Neuronal stem cell (in vitro differentiated cells): ENCODE results near the gene MBOAT7.

ENCODE experiments used
- DNase-seq: peaks from one replicate; pipeline ENCODE4 v3.0.0-alpha.2; 2013; ENCODE audit warnings: low spot score
- H2AFZ ChIP-seq: one replicate; pipeline ENCODE4 v1.6.1; 2013; ENCODE audit warnings: mild to moderate bottlenecking, low read length, inconsistent platforms
- H2AK5ac ChIP-seq: 2 replicates; pipeline ENCODE4 v1.6.1; 2013; ENCODE audit warnings: low read depth, mild to moderate bottlenecking, inconsistent platforms, low read length, moderate library complexity, mixed read lengths
- H2BK120ac ChIP-seq: 2 replicates; pipeline ENCODE4 v1.6.1; 2013; ENCODE audit warnings: low read depth, mild to moderate bottlenecking, inconsistent platforms, low read length, moderate library complexity, mixed read lengths
- H2BK12ac ChIP-seq: one replicate; pipeline ENCODE4 v1.6.1; 2013; ENCODE audit warnings: low read length, inconsistent platforms
- H2BK15ac ChIP-seq: 2 replicates; pipeline ENCODE4 v1.6.1; 2013; ENCODE audit warnings: mild to moderate bottlenecking, low read length, inconsistent platforms, mixed read lengths
- H2BK5ac ChIP-seq: one replicate; pipeline ENCODE4 v1.6.1; 2013; ENCODE audit warnings: inconsistent platforms, mild to moderate bottlenecking, low read length, moderate library complexity
- H3K14ac ChIP-seq: one replicate; pipeline ENCODE4 v1.6.1; 2013; ENCODE audit warnings: low read length, inconsistent platforms
- H3K18ac ChIP-seq: 2 replicates; pipeline ENCODE4 v1.6.1; 2013; ENCODE audit warnings: low read length, inconsistent platforms
- H3K23ac ChIP-seq: 2 replicates; pipeline ENCODE4 v1.6.1; 2013; ENCODE audit warnings: low read depth, mild to moderate bottlenecking, mixed read lengths, low read length, inconsistent platforms; ENCODE audit not compliant: poor library complexity
- H3K27ac ChIP-seq: replicated peaks from 3 replicates; pipeline ENCODE4 v1.5.1; 2013; ENCODE audit warnings: low read length, inconsistent platforms
- H3K27me3 ChIP-seq, 3 experiments: 2 replicates each; pipeline ENCODE4 v1.6.1; 2013; ENCODE audit warnings: low read length in 3 of 3, mild to moderate bottlenecking in 2 of 3, inconsistent platforms in 1 of 3, low read depth in 1 of 3, mixed read lengths in 1 of 3, moderate library complexity in 1 of 3; ENCODE audit not compliant: control insufficient read depth in 3 of 3, insufficient read depth in 3 of 3
- H3K36me3 ChIP-seq, 2 donors: replicated peaks in 1 of 2; 2 replicates each; pipeline ENCODE4 v1.6.1; 2013; ENCODE audit warnings: low read length in 2 of 2; ENCODE audit not compliant: control insufficient read depth in 2 of 2, insufficient read depth in 2 of 2
- H3K4ac ChIP-seq: 2 replicates; pipeline ENCODE4 v1.6.1; 2013; ENCODE audit warnings: inconsistent platforms, mild to moderate bottlenecking, low read length, moderate library complexity
- H3K4me1 ChIP-seq, 2 donors: 1 replicate in 1 of 2; 2 replicates in 1 of 2; pipeline ENCODE4 v1.6.1; 2013; ENCODE audit warnings: low read length in 2 of 2, low read depth in 1 of 2; ENCODE audit not compliant: control insufficient read depth in 2 of 2, insufficient read depth in 1 of 2
- H3K4me2 ChIP-seq: one replicate; pipeline ENCODE4 v1.6.1; 2013; ENCODE audit warnings: mild to moderate bottlenecking, low read length, inconsistent platforms; ENCODE audit not compliant: insufficient read depth, poor library complexity, severe bottlenecking
- H3K4me3 ChIP-seq, 2 donors: 2 replicates each; pipeline ENCODE4 v1.5.1; 2013; ENCODE audit warnings: low read length in 2 of 2, mild to moderate bottlenecking in 2 of 2, inconsistent platforms in 1 of 2, moderate library complexity in 1 of 2
- H3K79me1 ChIP-seq: one replicate; pipeline ENCODE4 v1.6.1; 2013; ENCODE audit warnings: low read depth, mild to moderate bottlenecking, inconsistent platforms, low read length, moderate library complexity
- H3K9ac ChIP-seq: one replicate; pipeline ENCODE4 v1.6.1; 2013; ENCODE audit warnings: mild to moderate bottlenecking, low read depth, low read length, inconsistent platforms; ENCODE audit not compliant: poor library complexity
- H3K9me3 ChIP-seq, 2 donors: replicated peaks in 1 of 2; 2 replicates each; pipeline versions ENCODE3 to v1.6.1; 2013; ENCODE audit warnings: low read length in 2 of 2, mild to moderate bottlenecking in 2 of 2, inconsistent platforms in 1 of 2, low read depth in 1 of 2, mixed read lengths in 1 of 2, moderate library complexity in 1 of 2; ENCODE audit not compliant: control insufficient read depth in 2 of 2, insufficient read depth in 1 of 2
- H4K8ac ChIP-seq: one replicate; pipeline ENCODE4 v1.6.1; 2013; ENCODE audit warnings: low read depth, mild to moderate bottlenecking, inconsistent platforms, low read length, moderate library complexity
- H4K91ac ChIP-seq: one replicate; pipeline ENCODE4 v1.6.1; 2013; ENCODE audit warnings: low read length, low read depth, mild to moderate bottlenecking, inconsistent platforms; ENCODE audit not compliant: poor library complexity
- WGBS, 2 donors: extraction: QIAGEN DNeasy Blood & Tissue Kit; methylation state at CpG; one replicate each; pipeline ENCODE4 v1.1.7; 2013; ENCODE audit warnings: missing lambda C conversion rate in 2 of 2, mixed read lengths in 1 of 2; ENCODE audit not compliant: insufficient read length in 2 of 2, insufficient replicate concordance in 1 of 2; ENCODE audit errors: extremely low coverage in 2 of 2; 5-methylcytosine and 5-hydroxymethylcytosine counted together

Gene MBOAT7

DNA sequence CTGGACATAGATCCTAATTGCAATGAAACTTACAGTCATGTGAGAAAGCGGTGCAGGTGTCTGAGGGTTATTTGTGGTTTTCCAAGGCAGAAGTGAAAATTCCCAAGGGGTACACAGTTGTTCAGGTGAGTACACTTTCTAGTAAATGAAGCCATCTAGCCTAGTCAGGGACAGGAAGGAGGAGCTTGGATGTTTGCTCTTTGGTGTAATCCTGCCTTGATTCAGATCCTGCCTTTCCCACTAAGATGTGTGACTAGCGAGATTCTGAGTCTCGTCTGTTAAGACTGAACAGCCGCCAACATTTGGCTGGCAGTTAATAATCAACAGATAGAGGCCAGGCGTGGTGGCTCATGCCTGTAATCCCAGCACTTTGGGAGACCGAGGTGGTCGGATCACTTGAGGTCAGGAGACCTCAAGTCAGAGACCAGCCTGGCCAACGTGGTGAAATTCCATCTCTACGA, 13.8 kb upstream of the MBOAT7 start:
- H2AK5ac ChIP-seq = no peak overlapping the region
- no peak overlapping the region for H3K4me2 ChIP-seq
- H2BK15ac ChIP-seq = no peak overlapping the region
- no peak overlapping the region for H4K8ac ChIP-seq
- H3K79me1 ChIP-seq = peaks cover 17% of the 10 kb centered on the region
- H2BK12ac ChIP-seq = no peak overlapping the region
- H3K4ac ChIP-seq = no peak overlapping the region
- no peak overlapping the region for H3K18ac ChIP-seq
- H3K27me3 ChIP-seq = no peaks in the 10 kb centered on the region
- H3K4me1 ChIP-seq = peaks cover 19 to 20% of the 10 kb centered on the region in 2 donors
- no peaks in the 10 kb centered on the region for H3K9me3 ChIP-seq
- H2BK120ac ChIP-seq = no peak overlapping the region
- H3K36me3 ChIP-seq = peaks cover 59 to 75% of the 10 kb centered on the region in 2 donors
- H3K14ac ChIP-seq = no peak overlapping the region
- no peak for DNase-seq
- H4K91ac ChIP-seq = no peak overlapping the region
- WGBS, 2 donors = no CpG with 5 or more reads among the region's 9 CpGs
- no peak overlapping the region for H3K27ac ChIP-seq
- H2BK5ac ChIP-seq = no peak overlapping the region
- H3K9ac ChIP-seq = peak overlapping the region; percentile 2
- H3K4me3 ChIP-seq = no peak overlapping the region
- H3K23ac ChIP-seq = no peak overlapping the region
- H2AFZ ChIP-seq = no peak overlapping the region

DNA sequence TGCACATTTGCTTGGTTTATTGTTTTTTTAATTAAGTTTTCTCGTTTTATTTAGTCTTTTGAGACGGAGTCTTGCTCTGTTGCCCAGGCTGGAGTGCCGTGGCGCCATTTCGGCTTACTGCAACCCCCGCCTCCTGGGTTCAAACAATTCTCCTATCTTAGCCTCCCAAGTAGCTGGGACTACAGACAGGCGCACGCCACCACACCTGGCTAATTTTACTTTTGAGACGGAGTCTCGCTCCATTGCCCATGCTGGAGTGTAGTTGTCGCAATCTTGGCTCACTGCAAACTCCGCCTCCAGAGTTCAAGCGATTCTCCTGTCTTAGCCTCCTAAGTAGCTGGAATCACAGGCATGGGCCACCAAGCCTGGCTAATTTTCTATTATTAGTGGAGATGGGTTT, 12.6 kb upstream of the MBOAT7 start:
- Histone ChIP-seq H3K4ac (no peak overlapping the region), H3K18ac (no peak overlapping the region), H3K14ac (no peak overlapping the region), H3K27me3 (no peaks in the 10 kb centered on the region), H2AK5ac (no peak overlapping the region), H2BK12ac (no peak overlapping the region), H3K23ac (no peak overlapping the region), H3K79me1 (peaks cover 14% of the 10 kb centered on the region), H3K4me1 (peaks cover 19 to 20% of the 10 kb centered on the region in 2 donors), H4K8ac (no peak overlapping the region), H4K91ac (no peak overlapping the region), H2BK5ac (no peak overlapping the region), H2BK120ac (no peak overlapping the region), H2AFZ (no peak overlapping the region), H3K9me3 (no peaks in the 10 kb centered on the region), H3K4me3 (peak overlapping the region in 1 of 2 donors; percentile 72), H3K4me2 (no peak overlapping the region), H3K9ac (no peak overlapping the region), H2BK15ac (no peak overlapping the region), H3K27ac (no peak overlapping the region), H3K36me3 (peaks cover 50 to 71% of the 10 kb centered on the region in 2 donors)
- no CpG with 5 or more reads among the region's 13 CpGs for WGBS, 2 donors
- no peak for DNase-seq

DNA sequence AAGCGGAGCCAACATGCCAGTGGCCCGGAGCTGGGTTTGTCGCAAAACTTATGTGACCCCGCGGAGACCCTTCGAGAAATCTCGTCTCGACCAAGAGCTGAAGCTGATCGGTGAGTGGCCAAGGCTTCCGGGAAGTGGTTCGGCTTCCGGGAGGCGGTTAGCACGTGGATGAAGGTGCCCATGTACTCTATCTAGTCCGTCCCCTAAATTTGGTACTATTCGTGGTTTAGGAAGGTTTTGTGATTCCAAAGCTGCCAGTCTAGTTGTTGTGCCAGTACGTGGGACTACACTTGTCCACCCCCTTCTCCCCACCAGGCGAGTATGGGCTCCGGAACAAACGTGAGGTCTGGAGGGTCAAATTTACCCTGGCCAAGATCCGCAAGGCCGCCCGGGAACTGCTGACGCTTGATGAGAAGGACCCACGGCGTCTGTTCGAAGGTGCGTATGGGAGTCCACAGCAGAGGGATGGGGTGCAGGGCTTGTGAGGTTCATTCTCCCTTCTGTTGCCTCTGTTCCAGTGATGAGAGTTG, 11.9 kb upstream of the MBOAT7 start:
- Histone ChIP-seq H3K9ac (peak overlapping the region; percentile 89), H3K18ac (peak overlapping the region; percentile 33), H3K27ac (no peak overlapping the region), H2BK12ac (no peak overlapping the region), H3K79me1 (peaks cover 8% of the 10 kb centered on the region), H3K4me1 (peaks cover 18 to 19% of the 10 kb centered on the region in 2 donors), H3K14ac (no peak overlapping the region), H3K4me3 (peak overlapping the region; percentile 72 to 94), H4K91ac (no peak overlapping the region), H2BK15ac (no peak overlapping the region), H3K36me3 (peaks cover 42 to 69% of the 10 kb centered on the region in 2 donors), H4K8ac (no peak overlapping the region), H3K27me3 (no peaks in the 10 kb centered on the region), H2AFZ (peak overlapping the region; percentile 87), H3K23ac (peak overlapping the region; percentile 76), H3K9me3 (no peaks in the 10 kb centered on the region), H2AK5ac (no peak overlapping the region), H2BK120ac (no peak overlapping the region), H3K4ac (no peak overlapping the region), H2BK5ac (no peak overlapping the region), H3K4me2 (peak overlapping the region; percentile 72)
- no CpG with 5 or more reads among the region's 28 CpGs for WGBS, 2 donors
- no peak for DNase-seq

DNA sequence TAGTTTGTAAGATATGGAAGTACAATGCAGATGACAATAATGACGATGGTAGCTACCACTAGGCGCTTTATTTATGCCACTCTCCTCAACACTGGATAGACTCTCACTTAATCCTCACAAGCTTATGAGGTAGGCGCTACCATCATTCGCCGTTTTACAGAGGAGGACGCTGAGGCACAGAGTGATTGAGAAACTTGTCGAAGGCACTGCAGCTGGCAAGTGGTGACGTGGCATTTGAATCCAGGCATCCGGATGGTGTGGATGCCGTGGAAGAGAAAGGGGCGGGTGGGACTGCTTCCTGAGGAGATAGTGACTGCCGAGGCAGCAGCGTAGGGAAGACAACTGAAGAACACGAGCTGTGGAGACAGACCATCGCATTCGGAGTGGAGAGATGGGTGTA, 10.0 kb upstream of the MBOAT7 start:
- H3K14ac ChIP-seq = no peak overlapping the region
- no peak overlapping the region for H3K18ac ChIP-seq
- no peak overlapping the region for H3K4ac ChIP-seq
- H3K9me3 ChIP-seq = no peaks in the 10 kb centered on the region
- no peak overlapping the region for H3K23ac ChIP-seq
- DNase-seq = no peak
- no peak overlapping the region for H2AK5ac ChIP-seq
- H2BK120ac ChIP-seq = no peak overlapping the region
- H4K8ac ChIP-seq = no peak overlapping the region
- H3K9ac ChIP-seq = no peak overlapping the region
- H2BK15ac ChIP-seq = no peak overlapping the region
- no peak overlapping the region for H2AFZ ChIP-seq
- no peak overlapping the region for H3K4me2 ChIP-seq
- H3K79me1 ChIP-seq = peaks cover 5% of the 10 kb centered on the region
- no peak overlapping the region for H2BK5ac ChIP-seq
- WGBS, 2 donors = no CpG with 5 or more reads among the region's 16 CpGs
- peaks cover 26 to 64% of the 10 kb centered on the region in 2 donors for H3K36me3 ChIP-seq
- no peak overlapping the region for H3K27ac ChIP-seq
- no peak overlapping the region for H3K4me3 ChIP-seq
- no peak overlapping the region for H4K91ac ChIP-seq
- H3K4me1 ChIP-seq = peaks cover 16 to 19% of the 10 kb centered on the region in 2 donors
- H2BK12ac ChIP-seq = no peak overlapping the region
- H3K27me3 ChIP-seq = no peaks in the 10 kb centered on the region
